ENCODE results near the gene LRRC14B.

DNA sequence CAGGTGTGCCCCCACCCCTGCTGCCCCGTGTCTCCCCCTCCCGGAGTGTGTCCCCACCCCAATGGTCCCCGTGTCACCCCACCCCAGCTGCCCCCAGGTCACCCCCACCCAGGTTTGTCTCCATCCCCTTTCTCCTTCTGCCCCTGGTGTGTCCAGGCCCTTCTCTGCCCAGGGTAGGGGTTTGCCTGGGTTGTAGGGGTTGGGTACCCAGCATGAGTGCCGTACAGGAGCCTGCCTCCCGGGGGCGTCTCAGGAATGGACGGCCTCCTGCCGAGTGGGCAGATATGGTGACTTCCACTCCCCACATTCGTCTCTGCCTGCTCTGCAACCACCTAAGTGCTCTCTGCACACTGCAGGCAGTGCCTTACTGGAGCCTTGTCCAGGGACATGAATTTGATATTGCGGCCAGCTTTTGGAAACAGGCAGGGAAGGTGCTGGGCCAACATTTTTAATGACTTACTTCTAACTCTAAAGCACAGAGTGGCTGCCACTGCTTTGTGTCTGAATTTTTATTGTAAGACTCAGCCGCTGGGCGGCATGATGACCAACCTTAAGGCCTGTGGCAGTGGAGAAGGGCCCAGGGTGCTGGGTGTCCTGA, 6.7 kb downstream of the LRRC14B start:
- no peak for TF ChIP-seq POLR2A (IDR thresholded peaks at IDR 0.05)
- TF ChIP-seq, protein P1, sequence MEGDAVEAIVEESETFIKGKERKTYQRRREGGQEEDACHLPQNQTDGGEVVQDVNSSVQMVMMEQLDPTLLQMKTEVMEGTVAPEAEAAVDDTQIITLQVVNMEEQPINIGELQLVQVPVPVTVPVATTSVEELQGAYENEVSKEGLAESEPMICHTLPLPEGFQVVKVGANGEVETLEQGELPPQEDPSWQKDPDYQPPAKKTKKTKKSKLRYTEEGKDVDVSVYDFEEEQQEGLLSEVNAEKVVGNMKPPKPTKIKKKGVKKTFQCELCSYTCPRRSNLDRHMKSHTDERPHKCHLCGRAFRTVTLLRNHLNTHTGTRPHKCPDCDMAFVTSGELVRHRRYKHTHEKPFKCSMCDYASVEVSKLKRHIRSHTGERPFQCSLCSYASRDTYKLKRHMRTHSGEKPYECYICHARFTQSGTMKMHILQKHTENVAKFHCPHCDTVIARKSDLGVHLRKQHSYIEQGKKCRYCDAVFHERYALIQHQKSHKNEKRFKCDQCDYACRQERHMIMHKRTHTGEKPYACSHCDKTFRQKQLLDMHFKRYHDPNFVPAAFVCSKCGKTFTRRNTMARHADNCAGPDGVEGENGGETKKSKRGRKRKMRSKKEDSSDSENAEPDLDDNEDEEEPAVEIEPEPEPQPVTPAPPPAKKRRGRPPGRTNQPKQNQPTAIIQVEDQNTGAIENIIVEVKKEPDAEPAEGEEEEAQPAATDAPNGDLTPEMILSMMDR (IDR thresholded peaks at IDR 0.05), result no peak
- TF ChIP-seq POLR2AphosphoS5 (IDR thresholded peaks at IDR 0.05), result no peak
- no peak for TF ChIP-seq EP300 (IDR thresholded peaks at IDR 0.05)

Measured in sigmoid colon (tissue), 4 donors.